Memory B cell (primary cell): ENCODE data around the gene KRTAP10-4.
A peak's percentile ranks its signal among the peaks of the same experiment; 100 is the strongest.
"Not testable (repeated sequence)": the region's sequence is repeated elsewhere in the genome, so short reads cannot be mapped to it uniquely, and the experiment has no call there.

Source experiments
- ATAC-seq: fragments of 150-1000 bp; cut with Tn5 transposase; 2 replicates; pipeline ENCODE4 v1.10.0; 2021; ENCODE audit warnings: low read depth, mild to moderate bottlenecking, moderate library complexity
- DNase-seq, 2 donors: peaks; one replicate each; pipeline ENCODE4 v3.0.0; 2022; ENCODE audit warnings: low spot score in 2 of 2
- H3K27ac Mint-ChIP-seq: one replicate; pipeline ENCODE4 v1.8.0; 2022; ENCODE audit warnings: mild to moderate bottlenecking, moderate library complexity, mixed read lengths
- H3K27me3 Mint-ChIP-seq: one replicate; pipeline ENCODE4 v1.8.0; 2022; ENCODE audit warnings: mixed read lengths
- H3K36me3 Mint-ChIP-seq: one replicate; pipeline ENCODE4 v1.8.0; 2022; ENCODE audit warnings: mild to moderate bottlenecking, mixed read lengths
- H3K4me1 Mint-ChIP-seq: one replicate; pipeline ENCODE4 v1.8.0; 2022; ENCODE audit warnings: mixed read lengths
- H3K4me3 Mint-ChIP-seq: one replicate; pipeline ENCODE4 v1.8.0; 2022; ENCODE audit warnings: mild to moderate bottlenecking, moderate library complexity, mixed read lengths
- H3K9me3 Mint-ChIP-seq: one replicate; pipeline ENCODE4 v1.8.0; 2022; ENCODE audit warnings: mixed read lengths

KRTAP10-4 gene

DNA sequence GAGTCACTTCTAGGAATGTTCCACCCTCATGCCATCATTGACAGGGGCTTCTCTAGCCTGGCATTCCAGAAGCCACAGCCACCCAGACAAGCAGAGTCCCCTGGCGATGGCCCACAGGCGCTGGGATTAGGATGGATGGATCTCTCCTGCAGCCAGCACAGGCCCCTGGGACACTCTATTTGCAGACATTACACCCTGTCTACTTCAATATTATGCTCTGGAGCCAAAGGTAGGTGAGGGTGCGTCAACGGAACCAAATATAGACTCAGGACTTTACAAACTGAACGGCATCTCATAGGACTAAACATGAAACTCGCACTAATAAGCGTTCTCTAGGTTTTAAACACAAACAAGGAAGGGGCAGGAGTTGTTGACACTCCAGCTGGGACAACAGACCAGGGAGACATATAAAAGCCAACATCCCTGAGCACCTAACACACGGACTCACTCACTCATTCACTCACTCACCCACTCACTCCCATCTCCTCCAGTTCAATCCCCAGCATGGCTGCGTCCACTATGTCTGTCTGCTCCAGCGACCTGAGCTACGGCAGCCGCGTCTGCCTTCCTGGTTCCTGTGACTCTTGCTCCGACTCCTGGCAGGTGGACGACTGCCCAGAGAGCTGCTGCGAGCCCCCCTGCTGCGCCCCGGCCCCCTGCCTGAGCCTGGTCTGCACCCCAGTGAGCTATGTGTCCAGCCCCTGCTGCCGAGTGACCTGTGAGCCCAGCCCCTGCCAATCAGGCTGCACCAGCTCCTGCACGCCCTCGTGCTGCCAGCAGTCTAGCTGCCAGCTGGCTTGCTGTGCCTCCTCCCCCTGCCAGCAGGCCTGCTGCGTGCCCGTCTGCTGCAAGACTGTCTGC, 26.8 kb downstream of the KRTAP10-4 start, which contains the start of gene KRTAP10-7:
TSS of gene KRTAP10-7 (plus strand) at position 480 of the 861 bp plus-strand sequence. CDS start at position 505, 25 bp downstream.
- peaks cover 25% of the 10 kb centered on the region for H3K27me3 Mint-ChIP-seq
- not testable (repeated sequence) for ATAC-seq, H3K9me3 Mint-ChIP-seq, DNase-seq, H3K4me3 Mint-ChIP-seq, H3K4me1 Mint-ChIP-seq, H3K36me3 Mint-ChIP-seq
- peak within 1 kb of the TSS; percentile 68 for H3K27ac Mint-ChIP-seq

DNA sequence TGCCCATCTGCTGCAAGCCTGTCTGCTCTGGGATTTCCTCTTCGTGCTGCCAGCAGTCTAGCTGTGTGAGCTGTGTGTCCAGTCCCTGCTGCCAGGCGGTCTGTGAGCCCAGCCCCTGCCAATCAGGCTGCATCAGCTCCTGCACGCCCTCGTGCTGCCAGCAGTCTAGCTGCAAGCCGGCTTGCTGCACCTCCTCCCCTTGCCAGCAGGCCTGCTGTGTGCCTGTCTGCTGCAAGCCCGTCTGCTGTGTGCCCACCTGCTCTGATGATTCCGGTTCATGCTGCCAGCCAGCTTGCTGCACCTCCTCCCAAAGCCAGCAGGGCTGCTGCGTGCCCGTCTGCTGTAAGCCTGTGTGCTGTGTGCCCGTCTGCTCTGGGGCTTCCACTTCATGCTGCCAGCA, 27.6 kb downstream of the KRTAP10-4 start:
- not testable (repeated sequence) for H3K36me3 Mint-ChIP-seq, DNase-seq, H3K4me3 Mint-ChIP-seq, H3K27ac Mint-ChIP-seq, ATAC-seq, H3K4me1 Mint-ChIP-seq
- peaks cover 12% of the 10 kb centered on the region for H3K9me3 Mint-ChIP-seq
- H3K27me3 Mint-ChIP-seq, result peaks cover 27% of the 10 kb centered on the region

DNA sequence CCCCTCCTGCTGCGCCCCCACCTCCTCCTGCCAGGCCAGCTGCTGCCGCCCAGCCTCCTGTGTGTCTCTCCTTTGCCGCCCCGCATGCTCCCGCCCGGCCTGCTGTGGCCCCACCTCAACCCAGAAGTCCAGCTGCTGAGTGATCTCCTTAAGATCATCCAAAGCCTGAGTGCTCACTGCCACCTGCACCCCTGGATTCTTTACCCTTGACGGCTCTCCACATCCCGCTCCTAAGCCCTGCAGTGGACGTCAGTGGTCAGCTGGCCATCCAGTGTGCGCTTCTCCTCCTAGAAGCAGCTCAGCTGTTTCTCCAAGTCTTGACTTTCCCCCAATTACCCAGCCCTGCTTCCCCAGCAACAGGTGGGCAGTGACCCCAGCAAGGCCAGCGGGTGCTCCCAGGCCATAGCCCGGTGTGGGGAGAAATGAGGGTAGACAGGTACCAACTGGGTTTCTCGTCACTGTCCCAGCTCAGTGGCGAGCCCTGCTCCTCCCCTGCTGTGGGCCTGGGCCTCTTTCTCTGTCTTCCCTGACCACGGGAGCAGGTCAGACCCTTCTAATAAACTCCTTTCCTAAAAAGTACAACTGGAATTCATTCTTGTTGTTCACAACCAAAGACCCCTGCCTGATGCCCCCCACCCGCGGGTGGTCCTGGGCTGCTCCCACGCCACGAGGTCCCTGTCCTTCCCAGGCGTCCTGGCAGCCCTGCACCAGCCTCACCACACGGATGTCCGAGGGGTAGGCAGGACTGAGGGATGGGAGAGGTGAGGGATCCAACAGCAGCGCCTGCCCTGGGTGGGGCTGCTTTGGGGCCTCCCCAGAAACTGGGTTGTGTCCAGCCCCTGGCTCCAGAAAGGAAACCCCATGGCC, 28.3 kb downstream of the KRTAP10-4 start:
- DNase-seq (no peak), ATAC-seq (no peak)
- H3K27ac Mint-ChIP-seq, result no peak overlapping the region
- peaks cover 4% of the 10 kb centered on the region for H3K36me3 Mint-ChIP-seq
- H3K9me3 Mint-ChIP-seq, result peaks cover 14% of the 10 kb centered on the region
- H3K27me3 Mint-ChIP-seq, result peaks cover 29% of the 10 kb centered on the region
- no peak overlapping the region for H3K4me3 Mint-ChIP-seq
- H3K4me1 Mint-ChIP-seq, result no peaks in the 10 kb centered on the region

DNA sequence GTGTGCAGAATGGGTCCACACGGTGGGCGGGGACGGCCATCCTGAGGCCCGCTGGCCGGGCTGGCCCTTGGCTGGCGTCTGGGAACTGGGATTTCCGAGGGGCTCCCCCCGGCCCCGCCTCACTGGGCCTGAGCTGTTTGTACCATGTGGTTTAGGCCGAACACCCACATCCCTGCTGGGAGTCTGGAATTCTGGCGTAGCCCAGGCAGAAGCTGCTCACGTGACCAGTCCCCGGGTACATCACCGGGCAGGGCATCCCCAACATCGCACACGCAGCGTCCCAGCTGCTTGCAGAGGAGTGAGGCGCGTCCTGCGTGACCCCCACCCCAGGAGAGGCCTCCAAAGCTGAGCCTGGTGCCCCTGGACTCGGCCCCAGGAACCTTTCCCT, 28.9 kb downstream of the KRTAP10-4 start:
- Mint-ChIP-seq H3K4me3 (no peak overlapping the region), H3K27ac (no peak overlapping the region), H3K9me3 (peaks cover 14% of the 10 kb centered on the region), H3K27me3 (peaks cover 29% of the 10 kb centered on the region), H3K4me1 (no peaks in the 10 kb centered on the region), H3K36me3 (peaks cover 4% of the 10 kb centered on the region)
- DNase-seq, result no peak
- no peak for ATAC-seq

DNA sequence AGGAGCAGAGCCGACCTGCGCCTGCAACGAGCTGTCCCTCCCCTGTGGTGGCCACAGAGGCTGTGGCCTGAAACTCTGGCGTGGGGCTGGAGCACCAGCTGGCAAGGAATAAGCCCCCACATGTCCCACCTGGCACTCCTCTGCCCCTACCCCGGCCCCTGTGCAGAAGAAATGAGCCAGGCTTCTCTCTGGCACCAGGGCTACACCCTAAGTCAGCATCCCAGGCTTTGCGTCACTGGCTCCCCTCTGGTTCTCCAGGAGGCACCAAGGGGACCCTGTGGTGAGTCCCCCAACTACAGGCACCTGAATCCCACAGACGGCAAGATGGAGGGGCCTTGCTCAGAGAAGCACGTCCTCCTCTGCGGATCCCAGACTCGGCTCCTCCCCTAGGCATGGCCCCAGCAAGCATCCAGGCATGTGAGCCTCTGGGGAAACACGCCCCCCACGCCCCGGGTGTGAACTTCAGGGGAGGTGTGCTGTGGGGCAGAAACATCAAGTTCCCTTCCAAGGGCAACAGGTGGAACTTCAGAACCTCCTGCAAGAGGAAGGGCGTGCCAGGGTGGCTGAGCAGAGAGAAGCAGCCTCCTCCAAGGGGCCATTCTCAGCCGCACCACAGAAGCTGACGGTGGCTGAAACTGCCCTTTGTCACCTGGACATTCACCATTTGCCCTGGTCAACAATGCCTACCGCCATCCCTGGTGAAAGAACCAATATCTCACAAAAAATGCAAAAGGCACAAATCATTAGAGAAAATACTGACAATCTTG, 29.8 kb downstream of the KRTAP10-4 start:
- Mint-ChIP-seq H3K36me3 (peaks cover 4% of the 10 kb centered on the region), H3K27ac (no peak overlapping the region), H3K9me3 (peaks cover 11% of the 10 kb centered on the region), H3K4me1 (no peaks in the 10 kb centered on the region), H3K27me3 (peaks cover 30% of the 10 kb centered on the region), H3K4me3 (no peak overlapping the region)
- DNase-seq (no peak), ATAC-seq (no peak)

DNA sequence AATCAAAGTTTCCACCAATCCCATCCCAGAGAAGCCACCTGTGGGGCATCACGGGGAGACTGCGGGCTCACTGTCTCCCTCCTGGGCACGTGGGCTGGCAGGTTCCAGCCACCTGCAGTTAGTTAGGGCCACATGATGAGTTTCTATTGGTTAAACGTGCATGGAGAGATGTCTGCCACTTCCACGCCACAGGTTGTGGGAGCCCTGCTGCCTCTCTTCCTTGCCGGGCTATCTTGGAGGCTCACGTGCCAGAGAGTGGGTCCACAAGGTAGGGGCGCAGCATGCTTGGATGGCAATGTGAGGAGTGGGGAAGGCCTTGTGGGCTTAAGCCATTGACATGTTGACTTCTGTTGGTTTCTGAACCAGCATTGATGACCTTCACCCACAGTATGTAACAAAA, 30.4 kb downstream of the KRTAP10-4 start:
- no peak overlapping the region for H3K27ac Mint-ChIP-seq
- H3K4me1 Mint-ChIP-seq, result no peaks in the 10 kb centered on the region
- ATAC-seq (no peak), DNase-seq (no peak)
- peaks cover 27% of the 10 kb centered on the region for H3K27me3 Mint-ChIP-seq
- peaks cover 3% of the 10 kb centered on the region for H3K36me3 Mint-ChIP-seq
- H3K9me3 Mint-ChIP-seq, result peaks cover 8% of the 10 kb centered on the region
- H3K4me3 Mint-ChIP-seq, result no peak overlapping the region

DNA sequence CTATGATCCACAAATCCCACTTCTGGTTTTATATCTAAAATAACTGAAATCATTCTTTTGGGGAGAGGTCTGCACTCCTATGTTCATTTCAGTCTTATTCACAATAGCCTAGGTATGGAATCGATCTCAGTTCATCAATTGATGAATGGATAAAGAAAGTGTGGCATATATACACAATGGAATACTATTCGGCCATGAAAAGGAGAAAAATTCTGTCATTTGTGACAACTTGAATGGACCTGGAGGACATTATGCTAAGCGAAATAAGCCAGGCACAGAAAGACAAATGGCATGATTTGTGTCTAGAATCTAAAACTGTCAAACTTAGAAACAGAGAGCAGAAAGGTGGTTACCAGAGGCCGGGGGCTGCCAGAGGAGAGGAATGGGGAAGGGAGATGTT, 33.0 kb downstream of the KRTAP10-4 start:
- Mint-ChIP-seq H3K4me1 (no peaks in the 10 kb centered on the region), H3K27ac (no peak overlapping the region), H3K9me3 (peaks cover 17% of the 10 kb centered on the region), H3K36me3 (peaks cover 3% of the 10 kb centered on the region), H3K27me3 (peaks cover 19% of the 10 kb centered on the region), H3K4me3 (no peak overlapping the region)
- DNase-seq, result no peak
- no peak for ATAC-seq

DNA sequence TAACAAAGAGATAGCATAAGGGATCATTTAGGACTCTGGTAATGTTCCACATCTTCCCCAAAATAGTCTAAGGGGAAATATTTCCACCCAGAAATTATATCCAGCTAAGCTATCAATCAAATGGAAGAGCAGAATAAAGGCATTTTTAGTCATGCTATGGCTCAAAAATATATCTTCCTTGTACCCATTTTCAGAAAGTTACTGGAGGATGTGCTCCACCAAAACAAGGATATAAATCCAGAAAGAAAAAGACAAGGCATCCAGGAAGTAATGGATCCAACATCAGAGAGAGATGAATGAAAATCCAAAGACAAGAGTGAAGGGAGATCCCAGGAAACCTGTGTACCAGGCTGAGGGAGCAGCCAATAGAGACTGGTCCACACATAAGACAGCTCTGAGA, 35.7 kb downstream of the KRTAP10-4 start:
- no peak overlapping the region for H3K4me3 Mint-ChIP-seq
- H3K4me1 Mint-ChIP-seq, result no peaks in the 10 kb centered on the region
- no peak overlapping the region for H3K27ac Mint-ChIP-seq
- ATAC-seq, result no peak
- peaks cover 20% of the 10 kb centered on the region for H3K9me3 Mint-ChIP-seq
- peaks cover 24% of the 10 kb centered on the region for H3K27me3 Mint-ChIP-seq
- DNase-seq, result no peak
- peaks cover 9% of the 10 kb centered on the region for H3K36me3 Mint-ChIP-seq

DNA sequence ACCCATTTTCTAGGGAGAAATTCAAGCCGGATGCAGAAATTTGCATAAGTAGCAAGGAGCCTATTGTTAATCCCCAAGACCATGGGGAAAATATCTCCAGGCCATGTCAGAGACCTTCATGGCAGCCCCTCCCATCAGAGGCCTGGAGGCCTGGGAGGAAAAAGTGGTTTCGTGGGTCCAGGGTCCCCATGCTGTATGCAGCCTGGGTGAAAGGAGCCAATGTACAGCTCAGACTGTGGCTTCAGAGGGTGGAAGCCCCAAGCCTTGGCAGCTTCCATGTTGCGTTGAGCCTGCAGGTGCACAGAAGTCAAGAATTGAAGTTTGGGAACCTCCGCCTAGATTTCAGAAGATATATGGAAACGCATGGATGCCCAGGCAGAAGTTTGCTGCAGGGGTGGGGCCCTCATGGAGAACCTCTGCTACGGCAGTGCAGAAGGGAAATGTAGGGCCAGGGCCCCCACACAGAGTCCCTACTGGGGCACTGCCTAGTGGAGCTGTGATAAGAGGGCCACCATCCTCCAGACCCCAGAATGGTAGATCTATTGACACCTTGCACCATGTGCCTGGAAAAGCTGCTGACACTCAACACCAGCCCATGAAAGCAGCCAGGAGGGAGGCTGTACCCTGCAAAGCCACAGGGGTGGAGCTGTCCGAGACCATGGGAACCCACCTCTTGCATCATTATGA, 36.8 kb downstream of the KRTAP10-4 start:
- Mint-ChIP-seq H3K9me3 (peaks cover 20% of the 10 kb centered on the region), H3K27me3 (peaks cover 21% of the 10 kb centered on the region)
- not testable (repeated sequence) for H3K4me3 Mint-ChIP-seq, H3K36me3 Mint-ChIP-seq, DNase-seq, ATAC-seq, H3K4me1 Mint-ChIP-seq, H3K27ac Mint-ChIP-seq

DNA sequence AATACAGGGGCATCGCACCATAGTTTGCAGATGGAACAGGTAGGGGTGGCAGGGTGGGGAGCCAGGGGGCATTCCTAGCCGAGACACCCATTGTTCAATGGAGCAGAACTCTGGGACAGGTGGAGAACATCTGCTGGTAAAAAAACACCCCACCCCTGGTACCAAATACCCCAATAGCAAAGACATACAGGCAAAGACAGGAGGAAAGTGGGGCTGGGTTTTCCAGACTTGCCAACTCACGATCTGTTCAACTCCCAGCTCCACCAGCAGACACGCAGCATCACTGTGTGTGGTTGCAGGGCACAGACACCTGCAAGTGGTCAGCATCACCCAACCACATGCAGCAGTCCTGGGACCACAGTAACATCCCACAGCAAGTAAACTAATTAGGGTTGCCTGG, 38.0 kb downstream of the KRTAP10-4 start:
- Mint-ChIP-seq H3K27ac (no peak overlapping the region), H3K9me3 (peaks cover 16% of the 10 kb centered on the region), H3K4me1 (no peaks in the 10 kb centered on the region), H3K36me3 (peaks cover 9% of the 10 kb centered on the region), H3K27me3 (peaks cover 20% of the 10 kb centered on the region), H3K4me3 (no peak overlapping the region)
- DNase-seq, result no peak
- no peak for ATAC-seq

DNA sequence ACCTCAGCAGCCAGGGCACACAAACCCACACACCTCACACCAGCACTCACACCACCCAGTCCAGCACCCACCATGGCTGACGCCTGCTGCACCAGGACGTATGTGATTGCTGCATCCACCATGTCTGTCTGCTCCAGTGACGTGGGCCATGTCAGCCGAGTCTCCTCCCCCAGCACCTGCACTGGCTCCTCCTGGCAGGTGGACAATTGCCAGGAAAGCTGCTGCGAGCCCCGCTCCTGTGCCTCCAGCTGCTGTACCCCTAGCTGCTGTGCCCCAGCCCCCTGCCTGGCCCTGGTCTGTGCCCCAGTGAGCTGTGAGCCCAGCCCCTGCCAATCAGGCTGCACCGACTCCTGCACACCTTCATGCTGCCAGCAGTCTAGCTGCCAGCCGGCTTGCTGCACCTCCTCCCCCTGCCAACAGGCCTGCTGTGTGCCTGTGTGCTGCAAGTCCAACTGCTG, 38.5 kb downstream of the KRTAP10-4 start, which contains the start of gene KRTAP10-8:
TSS of gene KRTAP10-8 (plus strand) at position 51 of the 458 bp plus-strand sequence. CDS start at position 73, 22 bp downstream.
- Mint-ChIP-seq H3K27ac (no peak within 1 kb of the TSS), H3K36me3 (peaks cover 9% of the 10 kb centered on the region), H3K4me3 (no peak within 1 kb of the TSS), H3K4me1 (no peaks in the 10 kb centered on the region), H3K9me3 (peaks cover 15% of the 10 kb centered on the region), H3K27me3 (peaks cover 19% of the 10 kb centered on the region)
- ATAC-seq (no peak), DNase-seq (no peak)

DNA sequence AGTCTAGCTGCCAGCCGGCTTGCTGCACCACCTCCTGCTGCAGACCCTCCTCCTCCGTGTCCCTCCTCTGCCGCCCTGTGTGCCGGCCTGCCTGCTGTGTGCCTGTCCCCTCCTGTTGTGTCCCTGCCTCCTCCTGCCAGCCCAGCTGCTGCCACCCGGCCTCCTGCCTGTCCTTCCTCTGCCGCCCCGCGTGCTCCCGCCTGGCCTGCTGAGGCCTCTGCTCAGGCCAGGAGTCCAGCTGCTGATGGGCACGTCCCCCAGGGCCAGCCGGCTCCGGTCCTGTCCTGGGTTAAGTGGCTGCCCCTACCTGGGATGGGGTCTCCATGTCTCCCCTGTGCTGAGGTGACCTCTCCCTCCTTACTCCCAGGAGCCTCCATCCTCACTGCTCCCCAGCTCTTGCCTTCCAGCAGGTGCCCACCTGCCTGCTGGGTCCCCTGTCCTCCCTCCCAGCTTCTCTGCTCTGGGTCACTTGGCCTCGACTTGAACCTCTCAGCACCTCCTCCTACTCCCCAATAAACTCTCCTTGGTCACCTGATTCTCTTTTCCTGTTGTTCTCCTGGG, 39.2 kb downstream of the KRTAP10-4 start:
- no peaks in the 10 kb centered on the region for H3K4me1 Mint-ChIP-seq
- H3K4me3 Mint-ChIP-seq, result no peak overlapping the region
- H3K27me3 Mint-ChIP-seq, result peaks cover 18% of the 10 kb centered on the region
- no peak overlapping the region for H3K27ac Mint-ChIP-seq
- ATAC-seq (no peak), DNase-seq (no peak)
- H3K36me3 Mint-ChIP-seq, result peaks cover 9% of the 10 kb centered on the region
- peaks cover 15% of the 10 kb centered on the region for H3K9me3 Mint-ChIP-seq
